GM03348 (cell line): ENCODE data around the gene INPP5F.
A peak's percentile ranks its signal among the peaks of the same experiment; 100 is the strongest.
"Not testable (repeated sequence)": the region's sequence is repeated elsewhere in the genome, so short reads cannot be mapped to it uniquely, and the experiment has no call there.

Experiments
- DNase-seq: peaks from one replicate; pipeline ENCODE4 v3.0.0; 2012; ENCODE audit warnings: low spot score

The INPP5F gene

GRCh38 chr10:119776536-119776935 is 50.7 kb downstream of the INPP5F start:
- no peak for DNase-seq

- no peak for DNase-seq
Observed at GRCh38 chr10:119777686-119778085, 51.8 kb downstream of the INPP5F start.

GRCh38 chr10:119778776-119779445 is 53.1 kb downstream of the INPP5F start:
- DNase-seq, result no peak

GRCh38 chr10:119780879-119781480 is 55.1 kb downstream of the INPP5F start:
- DNase-seq, result no peak

- DNase-seq, result no peak
Observed at GRCh38 chr10:119781498-119781897, 55.6 kb downstream of the INPP5F start.

- DNase-seq, result peak; percentile 51
Observed at GRCh38 chr10:119782981-119783664, 57.3 kb downstream of the INPP5F start.

GRCh38 chr10:119783665-119784027 is 57.8 kb downstream of the INPP5F start:
- DNase-seq, result no peak

GRCh38 chr10:119784340-119785067 is 58.7 kb downstream of the INPP5F start:
- no peak for DNase-seq

- no peak for DNase-seq
Observed at GRCh38 chr10:119786117-119786769, 60.4 kb downstream of the INPP5F start.

GRCh38 chr10:119795101-119795500 is 69.3 kb downstream of the INPP5F start:
- DNase-seq, result not testable (repeated sequence)

- DNase-seq, result no peak
Observed at GRCh38 chr10:119796039-119796438, 70.2 kb downstream of the INPP5F start.

GRCh38 chr10:119801176-119801575 is 75.3 kb downstream of the INPP5F start:
- no peak for DNase-seq

- no peak for DNase-seq
Observed at GRCh38 chr10:119801998-119802538, 76.2 kb downstream of the INPP5F start.

- peak; percentile 69 for DNase-seq
Observed at GRCh38 chr10:119803264-119803663, 77.4 kb downstream of the INPP5F start.

GRCh38 chr10:119805702-119806230 is 79.9 kb downstream of the INPP5F start:
- DNase-seq, result no peak

GRCh38 chr10:119806334-119807130 is 80.7 kb downstream of the INPP5F start:
- no peak for DNase-seq

GRCh38 chr10:119807960-119808697 is 82.3 kb downstream of the INPP5F start:
- DNase-seq, result peak; percentile 70

- DNase-seq, result no peak
Observed at GRCh38 chr10:119811122-119811521, 85.3 kb downstream of the INPP5F start.

- no peak for DNase-seq
Observed at GRCh38 chr10:119812684-119813083, 86.8 kb downstream of the INPP5F start.

- DNase-seq, result no peak
Observed at GRCh38 chr10:119815671-119816070, 89.8 kb downstream of the INPP5F start.
